HTR-8/SVneo (cell line): Measurements from ENCODE around the gene ADGRF1.
"Not testable (repeated sequence)": the region's sequence is repeated elsewhere in the genome, so short reads cannot be mapped to it uniquely, and the experiment has no call there.

Experiments
- DNase-seq: peaks from one replicate; pipeline ENCODE4 v3.0.0; 2011; ENCODE audit warnings: low spot score, mixed read lengths; ENCODE audit not compliant: insufficient read length
- FAIRE-seq: peaks from 2 replicates; lab custom pipeline; 2011; peaks lifted over from hg19 to GRCh38; lab: Jason Lieb, UNC

ADGRF1 gene

GRCh38 chr6:47042275-47042791, at the start of gene ADGRF1:
Gene ADGRF1 (minus strand): TSS chr6:47042332. CDS start chr6:47029061, 13,271 bp downstream.
- no peak for FAIRE-seq
- DNase-seq: no peak

- no peak for FAIRE-seq
- no peak for DNase-seq
Measured at GRCh38 chr6:47090881-47091280, 48.7 kb upstream of the ADGRF1 start.

- FAIRE-seq, DNase-seq: not testable (repeated sequence)
Measured at GRCh38 chr6:47089473-47089872, 47.3 kb upstream of the ADGRF1 start.

GRCh38 chr6:47086051-47086770, 44.1 kb upstream of the ADGRF1 start:
- no peak for FAIRE-seq
- DNase-seq: no peak

GRCh38 chr6:47084610-47085009, 42.5 kb upstream of the ADGRF1 start:
- DNase-seq: no peak
- no peak for FAIRE-seq

- DNase-seq (peak; percentile 32), FAIRE-seq (peak; percentile 20)
Measured at GRCh38 chr6:47083586-47084047, 41.5 kb upstream of the ADGRF1 start.

GRCh38 chr6:47080083-47080596, 38.0 kb upstream of the ADGRF1 start:
- no peak for DNase-seq

GRCh38 chr6:47079638-47080037, 37.5 kb upstream of the ADGRF1 start:
- FAIRE-seq: no peak
- DNase-seq: no peak

More at GRCh38 chr6:47080083-47080596, 38.0 kb upstream of the ADGRF1 start:
- FAIRE-seq: no peak

GRCh38 chr6:47078991-47079390, 36.9 kb upstream of the ADGRF1 start:
- no peak for DNase-seq
- FAIRE-seq: no peak

GRCh38 chr6:47076422-47077344, 34.6 kb upstream of the ADGRF1 start:
- no peak for FAIRE-seq
- DNase-seq: no peak

- DNase-seq: no peak
- FAIRE-seq: no peak
Measured at GRCh38 chr6:47075741-47076421, 33.7 kb upstream of the ADGRF1 start.

GRCh38 chr6:47075168-47075567, 33.0 kb upstream of the ADGRF1 start:
- FAIRE-seq (no peak), DNase-seq (no peak)

- no peak for DNase-seq
- FAIRE-seq: no peak
Measured at GRCh38 chr6:47073125-47074110, 31.3 kb upstream of the ADGRF1 start.

GRCh38 chr6:47072667-47073066, 30.5 kb upstream of the ADGRF1 start:
- no peak for FAIRE-seq
- no peak for DNase-seq

GRCh38 chr6:47071681-47072080, 29.5 kb upstream of the ADGRF1 start:
- no peak for DNase-seq
- FAIRE-seq: no peak

- DNase-seq (no peak), FAIRE-seq (no peak)
Measured at GRCh38 chr6:47070461-47070860, 28.3 kb upstream of the ADGRF1 start.

GRCh38 chr6:47069156-47069555, 27.0 kb upstream of the ADGRF1 start:
- FAIRE-seq (no peak), DNase-seq (no peak)

- no peak for FAIRE-seq
- DNase-seq: no peak
Measured at GRCh38 chr6:47066418-47066817, 24.3 kb upstream of the ADGRF1 start.

- FAIRE-seq (no peak), DNase-seq (no peak)
Measured at GRCh38 chr6:47064274-47064673, 22.1 kb upstream of the ADGRF1 start.
